ENCODE results near the gene C19orf12.

DNA sequence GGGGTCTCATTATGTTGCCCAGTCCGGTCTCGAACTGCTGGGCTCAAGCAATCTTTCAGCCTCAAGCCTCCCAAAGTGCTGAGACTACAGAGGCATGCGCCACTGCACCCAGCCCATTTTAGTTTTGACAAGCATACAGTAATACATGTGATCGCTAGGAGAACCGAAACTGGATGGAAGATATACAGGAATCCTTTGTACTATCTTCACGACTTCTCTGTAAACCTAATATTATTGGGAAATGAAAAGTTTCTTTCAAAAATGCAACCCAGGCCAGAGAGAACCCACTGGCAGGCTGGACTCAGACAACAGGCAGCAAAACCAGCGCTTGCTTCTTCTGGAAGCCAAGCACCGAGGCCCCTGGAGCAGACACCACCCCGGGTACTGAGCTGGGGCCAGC lies 9.4 kb downstream of the C19orf12 start:
- no peak for TF ChIP-seq EP300 (IDR thresholded peaks at IDR 0.05)
- TF ChIP-seq, protein P1, sequence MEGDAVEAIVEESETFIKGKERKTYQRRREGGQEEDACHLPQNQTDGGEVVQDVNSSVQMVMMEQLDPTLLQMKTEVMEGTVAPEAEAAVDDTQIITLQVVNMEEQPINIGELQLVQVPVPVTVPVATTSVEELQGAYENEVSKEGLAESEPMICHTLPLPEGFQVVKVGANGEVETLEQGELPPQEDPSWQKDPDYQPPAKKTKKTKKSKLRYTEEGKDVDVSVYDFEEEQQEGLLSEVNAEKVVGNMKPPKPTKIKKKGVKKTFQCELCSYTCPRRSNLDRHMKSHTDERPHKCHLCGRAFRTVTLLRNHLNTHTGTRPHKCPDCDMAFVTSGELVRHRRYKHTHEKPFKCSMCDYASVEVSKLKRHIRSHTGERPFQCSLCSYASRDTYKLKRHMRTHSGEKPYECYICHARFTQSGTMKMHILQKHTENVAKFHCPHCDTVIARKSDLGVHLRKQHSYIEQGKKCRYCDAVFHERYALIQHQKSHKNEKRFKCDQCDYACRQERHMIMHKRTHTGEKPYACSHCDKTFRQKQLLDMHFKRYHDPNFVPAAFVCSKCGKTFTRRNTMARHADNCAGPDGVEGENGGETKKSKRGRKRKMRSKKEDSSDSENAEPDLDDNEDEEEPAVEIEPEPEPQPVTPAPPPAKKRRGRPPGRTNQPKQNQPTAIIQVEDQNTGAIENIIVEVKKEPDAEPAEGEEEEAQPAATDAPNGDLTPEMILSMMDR (IDR thresholded peaks at IDR 0.05): no peak

All from upper lobe of left lung (tissue), 4 donors.